HG03045 (cell line): ENCODE data around the gene B9D1.

Source experiments
- ATAC-seq: cut with Tn5 transposase; IDR thresholded peaks from one replicate; pipeline ENCODE4 v1.9.1; 2021; ENCODE audit warnings: mild to moderate bottlenecking, moderate library complexity; ENCODE audit not compliant: unreplicated experiment

B9D1 gene

GRCh38 chr17:19305761-19306159 lies 56.8 kb downstream of the B9D1 start:
- no peak for ATAC-seq

DNA sequence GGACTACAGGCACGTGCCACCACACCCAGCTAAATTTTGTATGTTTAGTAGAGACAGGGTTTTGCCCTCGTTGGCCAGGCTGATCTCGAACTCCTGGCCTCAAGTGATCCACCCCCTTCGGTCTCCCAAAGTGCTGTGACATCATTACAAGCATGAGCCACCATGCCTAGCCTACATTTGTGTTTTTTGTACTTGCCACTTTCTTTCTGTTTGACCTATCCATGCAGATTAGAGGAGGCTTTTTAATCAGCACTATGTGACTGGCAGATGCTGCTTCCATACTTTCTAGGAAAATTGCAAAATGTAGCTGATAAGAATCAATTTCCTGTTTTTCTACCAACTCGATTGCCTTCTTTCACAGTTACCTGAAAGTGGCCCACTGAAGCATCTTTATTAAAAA lies 57.3 kb downstream of the B9D1 start:
- no peak for ATAC-seq

DNA sequence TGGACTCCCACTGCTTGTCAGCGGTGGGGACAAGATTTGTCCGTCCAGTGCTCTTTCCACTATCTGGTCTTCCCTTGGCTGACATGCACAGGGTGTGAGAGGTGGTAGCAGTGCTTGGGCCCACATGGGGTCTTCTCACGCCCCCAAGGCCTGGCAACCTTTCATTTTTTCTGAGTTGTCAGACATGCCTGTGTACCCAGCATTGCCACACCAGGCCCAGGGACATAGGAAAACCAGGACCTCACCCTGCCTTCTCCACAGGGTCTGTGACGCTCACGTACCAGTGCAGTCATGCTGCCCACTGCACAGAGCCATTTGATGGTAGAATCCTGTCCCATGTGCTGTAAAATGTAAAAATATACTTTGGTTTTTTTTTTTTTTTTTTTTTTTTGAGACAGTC lies 57.8 kb downstream of the B9D1 start:
- ATAC-seq = no peak

DNA sequence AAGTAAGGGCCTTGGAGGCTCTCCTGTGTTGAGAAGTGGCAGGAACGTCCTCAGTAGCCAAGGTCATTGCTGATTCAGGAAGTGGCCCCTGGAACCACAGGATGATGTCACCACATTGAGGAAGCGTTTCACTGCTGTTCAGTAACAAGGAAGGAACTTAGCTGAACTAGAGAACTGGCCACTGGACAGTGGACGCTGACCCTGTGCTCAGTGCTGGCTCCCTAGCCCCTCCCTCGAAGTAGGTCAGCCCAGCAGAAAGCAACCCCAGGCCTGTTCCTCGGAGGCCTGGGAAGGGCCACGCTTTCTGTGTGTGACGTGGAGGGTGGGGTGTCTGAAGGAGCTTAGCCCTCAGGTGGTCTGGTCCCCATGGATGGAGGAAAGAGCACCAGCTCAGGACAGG lies 58.3 kb downstream of the B9D1 start:
- ATAC-seq = no peak

- no peak for ATAC-seq
These were observed 59.2 kb downstream of the B9D1 start for GRCh38 chr17:19303367-19303776.

DNA sequence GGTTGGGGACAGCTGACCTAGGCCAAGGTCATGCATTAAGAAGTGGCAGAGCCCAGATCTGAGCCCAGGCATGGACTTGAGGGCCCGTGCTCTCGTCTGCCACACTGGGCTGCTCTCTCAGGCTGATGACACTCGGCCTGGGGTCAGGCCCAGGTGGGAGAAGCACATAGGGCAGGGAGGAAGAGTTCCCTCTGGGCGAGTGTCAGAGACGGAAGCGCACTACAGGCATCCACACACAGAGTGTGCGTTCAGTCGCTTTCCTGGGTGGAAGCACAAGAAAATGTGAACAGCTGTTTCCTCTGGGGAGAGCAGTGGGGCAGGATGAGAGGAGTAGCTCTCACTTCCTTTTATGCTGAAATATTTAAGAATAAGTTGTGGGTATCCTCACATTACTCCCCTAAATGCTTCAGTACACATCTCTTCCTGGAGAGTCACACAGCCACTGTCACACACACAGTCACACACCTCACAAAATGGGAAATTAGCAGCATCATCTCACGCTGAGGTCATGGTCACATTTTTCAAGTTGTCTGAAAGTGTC lies 59.7 kb downstream of the B9D1 start:
- no peak for ATAC-seq

- no peak for ATAC-seq
These were observed 60.5 kb downstream of the B9D1 start for GRCh38 chr17:19301973-19302372.

DNA sequence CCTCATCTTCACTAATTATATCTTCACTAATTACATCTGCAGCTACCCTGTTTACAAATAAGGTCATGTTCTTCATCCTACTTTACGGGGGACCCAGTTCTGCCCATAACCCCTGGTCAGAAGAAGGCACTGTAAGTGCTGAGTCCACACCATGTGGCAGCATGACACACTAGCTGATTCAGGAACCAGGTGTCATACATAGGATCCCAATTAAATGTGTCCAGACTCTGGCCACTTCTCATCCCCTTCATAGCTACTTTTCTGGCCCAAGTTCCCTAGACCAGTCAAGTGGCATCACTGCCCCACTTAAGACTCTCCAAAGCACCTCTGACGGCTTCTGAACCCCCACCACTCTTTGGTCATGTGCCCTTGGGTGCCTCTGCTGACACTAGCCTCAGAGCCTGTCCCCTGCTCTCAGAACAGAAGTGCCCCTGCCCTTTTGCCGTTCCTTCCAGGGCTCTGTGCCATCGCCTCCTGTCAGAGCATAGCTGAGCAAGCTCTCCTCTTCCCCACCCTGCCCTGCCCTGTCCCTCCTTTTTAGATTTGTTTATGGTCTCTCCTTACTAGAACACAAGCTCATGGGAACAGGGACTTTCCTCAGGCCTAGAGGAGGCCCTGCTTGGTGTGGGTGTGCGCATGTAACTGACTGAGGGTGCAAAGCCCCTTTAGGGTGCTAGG lies 61.1 kb downstream of the B9D1 start:
- ATAC-seq = no peak

GRCh38 chr17:19299866-19300265 lies 62.7 kb downstream of the B9D1 start:
- ATAC-seq = no peak

- ATAC-seq = no peak
These were observed 63.2 kb downstream of the B9D1 start for GRCh38 chr17:19299214-19299747.

GRCh38 chr17:19298569-19299213 lies 63.8 kb downstream of the B9D1 start:
- no peak for ATAC-seq

- no peak for ATAC-seq
These were observed 65.4 kb downstream of the B9D1 start for GRCh38 chr17:19296786-19297778.

- ATAC-seq = no peak
These were observed 66.9 kb downstream of the B9D1 start for GRCh38 chr17:19295473-19296135.

- ATAC-seq = no peak
These were observed 68.1 kb downstream of the B9D1 start for GRCh38 chr17:19294443-19294842.
